Vagina (tissue), 2 donors: Measurements from ENCODE around the gene ZMIZ1. TPM values are rescaled to one million over a fixed set of nuclear protein-coding genes. Genes with fewer than 3 reads are reported as not detected.

ENCODE experiments used
- DNase-seq, 2 donors: peaks; one replicate each; pipeline ENCODE4 v3.0.0-alpha.2; 2017; ENCODE audit errors: extremely low spot score in 2 of 2
- H3K27ac ChIP-seq: fragments of 200-600 bp; sonication (generic); one replicate; pipeline ENCODE4 v1.5.1; 2019
- H3K27me3 ChIP-seq: fragments of 200-600 bp; sonication (generic); one replicate; pipeline ENCODE4 v1.5.1; 2019
- H3K36me3 ChIP-seq, 2 donors: fragments of 200-600 bp; sonication (generic); one replicate each; pipeline ENCODE4 v1.5.1; 2017 to 2019
- H3K4me1 ChIP-seq: fragments of 200-600 bp; sonication (generic); one replicate; pipeline ENCODE4 v1.5.1; 2019
- H3K4me3 ChIP-seq, 2 donors: fragments of 200-600 bp; sonication (generic); 1 replicate in 1 of 2; 2 replicates in 1 of 2; pipeline ENCODE4 v1.5.1; 2016 to 2019
- H3K9me3 ChIP-seq: fragments of 200-600 bp; sonication (generic); one replicate; pipeline ENCODE4 v1.5.1; 2019
- CTCF ChIP-seq, 3 experiments: fragments of 450-650 bp in 2 of 3; fragments of 200-600 bp in 1 of 3; sonication (generic) in 1 of 3; IDR thresholded peaks; one replicate each; pipeline ENCODE4 v1.5.1; 2017 to 2019; ENCODE audit warnings: antibody characterized with exemption in 3 of 3, mild to moderate bottlenecking in 2 of 3, moderate library complexity in 2 of 3
- POLR2A ChIP-seq, 2 donors: fragments of 450-650 bp; IDR thresholded peaks; one replicate each; pipeline ENCODE4 v1.6.1; 2017; ENCODE audit warnings: antibody characterized with exemption in 2 of 2, mild to moderate bottlenecking in 2 of 2, moderate library complexity in 2 of 2
- POLR2AphosphoS5 ChIP-seq, 2 donors: sonication (generic); formaldehyde crosslinking; IDR thresholded peaks; one replicate each; pipeline ENCODE4 v1.9.0; 2017; ENCODE audit warnings: antibody characterized with exemption in 2 of 2, mild to moderate bottlenecking in 2 of 2, low read depth in 1 of 2; ENCODE audit not compliant: insufficient read depth in 1 of 2
- intact Hi-C: fragments of 100-400 bp; cut with DNase I; formaldehyde crosslinking; loops from one replicate; pipeline ENCODE4 v1.15.1; 2023
- total RNA-seq: library from RNA; depleted of rRNA; stranded (reverse); fragments of >200 nt; gene quantifications from one replicate; pipeline ENCODE4 v1.2.3, GENCODE V29; 2016

ZMIZ1 gene
- total RNA-seq, 1 donor from 2014 or later = 61.4 TPM

GRCh38 chr10:79360499-79361342, 292.0 kb downstream of the ZMIZ1 start:
- Histone ChIP-seq H3K9me3 (no peaks in the 10 kb centered on the region), H3K27ac (no peak overlapping the region), H3K4me1 (no peaks in the 10 kb centered on the region), H3K36me3 (no peaks in the 10 kb centered on the region), H3K27me3 (no peaks in the 10 kb centered on the region), H3K4me3 (no peak overlapping the region)
- DNase-seq = peak; percentile 42 to 64
- intact Hi-C loops = no loop called here
- TF ChIP-seq CTCF (IDR thresholded peaks at IDR 0.05) (no peak), POLR2AphosphoS5 (IDR thresholded peaks at IDR 0.05; ENCODE audit: insufficient read depth in 1 of 2, low read depth in 1 of 2) (no peak), POLR2A (IDR thresholded peaks at IDR 0.05) (no peak)

GRCh38 chr10:79361726-79362397, 293.1 kb downstream of the ZMIZ1 start:
- no peak for TF ChIP-seq CTCF (IDR thresholded peaks at IDR 0.05)
- TF ChIP-seq POLR2AphosphoS5 (IDR thresholded peaks at IDR 0.05; ENCODE audit: insufficient read depth in 1 of 2, low read depth in 1 of 2) = no peak
- no peak for TF ChIP-seq POLR2A (IDR thresholded peaks at IDR 0.05)
- no peaks in the 10 kb centered on the region for H3K36me3 ChIP-seq
- no peak overlapping the region for H3K4me3 ChIP-seq
- intact Hi-C loops = no loop called here
- H3K27me3 ChIP-seq = no peaks in the 10 kb centered on the region
- DNase-seq = no peak
- H3K9me3 ChIP-seq = no peaks in the 10 kb centered on the region
- H3K27ac ChIP-seq = no peak overlapping the region
- H3K4me1 ChIP-seq = no peaks in the 10 kb centered on the region
